ENCODE measurements around the gene YPEL2.

GRCh38 chr17:59345476-59345875 lies 14.0 kb downstream of the YPEL2 start:
- TF ChIP-seq CTCF (conservative IDR thresholded peaks at IDR 0.05; ENCODE audit: low read length) (no peak), EZH2phosphoT487 (IDR thresholded peaks at IDR 0.05; ENCODE audit: borderline replicate concordance, low read depth, low read length) (no peak)

Data from OCI-LY7 (cell line).